Kidney epithelial cell (primary cell): ENCODE results near the gene OGFOD3. TPM values are rescaled to one million over a fixed set of nuclear protein-coding genes. Genes with fewer than 3 reads are reported as not detected.

Experiments
- DNase-seq: peaks from one replicate; pipeline ENCODE4 v3.0.0-alpha.2; 2010; ENCODE audit warnings: low read depth
- H3K27me3 ChIP-seq: 2 replicates; pipeline ENCODE4 v1.6.0; 2011; ENCODE audit warnings: low read length; ENCODE audit not compliant: control insufficient read depth, insufficient read depth
- H3K36me3 ChIP-seq: 2 replicates; pipeline ENCODE4 v1.5.1; 2011; ENCODE audit warnings: low read length; ENCODE audit not compliant: control insufficient read depth, insufficient read depth
- H3K4me3 ChIP-seq: 2 replicates; pipeline ENCODE4 v1.5.1; 2011; ENCODE audit warnings: low read depth, mild to moderate bottlenecking, control low read depth, low read length
- CTCF ChIP-seq: IDR thresholded peaks from 2 replicates; pipeline ENCODE4 v1.5.1; 2011; ENCODE audit warnings: mild to moderate bottlenecking, moderate library complexity, low read length, control low read depth, inconsistent platforms; ENCODE audit not compliant: insufficient read depth, poor library complexity, severe bottlenecking
- total RNA-seq: library from RNA; depleted of rRNA; stranded (reverse); fragments of >200 nt; gene quantifications from 2 replicates; pipeline ENCODE4 v1.2.3, GENCODE V29; 2015

The OGFOD3 gene
- total RNA-seq, 1 donor from 2014 or later, result 29.8 TPM

- no peaks in the 10 kb centered on the region for H3K36me3 ChIP-seq
- no peak overlapping the region for H3K4me3 ChIP-seq
- no peak for DNase-seq
- peaks cover 4% of the 10 kb centered on the region for H3K27me3 ChIP-seq
- no peak for TF ChIP-seq CTCF
These were observed 61.0 kb downstream of the OGFOD3 start for GRCh38 chr17:82357394-82357793.

- H3K27me3 ChIP-seq, result peaks cover 3% of the 10 kb centered on the region
- TF ChIP-seq CTCF, result no peak
- no peaks in the 10 kb centered on the region for H3K36me3 ChIP-seq
- DNase-seq, result no peak
- no peak overlapping the region for H3K4me3 ChIP-seq
These were observed 61.5 kb downstream of the OGFOD3 start for GRCh38 chr17:82356845-82357355.

DNA sequence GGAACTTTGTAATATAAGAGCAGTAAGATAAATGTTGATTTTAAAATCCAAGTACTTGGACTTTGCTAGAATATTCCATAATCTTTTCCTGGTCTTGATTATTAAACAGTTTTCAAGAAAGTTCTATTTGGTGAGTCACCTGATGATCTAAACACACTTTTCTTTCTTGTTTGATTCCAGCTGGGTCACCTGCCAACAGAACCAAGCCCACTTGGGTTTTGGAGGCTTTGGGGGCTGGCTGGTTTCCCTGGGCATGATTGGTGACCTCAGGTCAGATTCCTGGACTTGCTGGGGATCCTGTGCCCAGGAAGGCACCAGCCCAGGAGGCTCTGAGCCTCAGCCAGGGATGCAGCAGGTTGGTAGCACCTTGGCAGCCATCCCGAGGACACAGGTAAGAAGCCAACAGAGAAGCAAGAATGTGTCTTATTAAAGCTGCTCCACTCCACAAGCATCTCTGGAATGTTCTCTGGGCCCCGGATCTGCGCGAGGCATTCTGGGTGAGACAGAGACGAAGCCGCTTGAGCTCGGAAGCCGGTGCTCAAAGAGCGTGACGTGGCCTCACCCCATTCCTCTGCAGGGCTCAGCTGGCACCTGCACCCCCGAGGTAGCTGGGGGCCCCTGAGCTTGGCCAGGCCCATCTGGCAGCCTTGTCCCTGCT lies 62.5 kb downstream of the OGFOD3 start:
- peak; percentile 54 for DNase-seq

GRCh38 chr17:82354804-82355308 lies 63.5 kb downstream of the OGFOD3 start:
- Histone ChIP-seq H3K36me3 (no peaks in the 10 kb centered on the region), H3K27me3 (peaks cover 9% of the 10 kb centered on the region), H3K4me3 (no peak overlapping the region)
- TF ChIP-seq CTCF, result no peak
- DNase-seq, result no peak

More for the DNA sequence above, 62.5 kb downstream of the OGFOD3 start:
- H3K4me3 ChIP-seq, result no peak overlapping the region
- peaks cover 5% of the 10 kb centered on the region for H3K27me3 ChIP-seq
- TF ChIP-seq CTCF, result no peak
- no peaks in the 10 kb centered on the region for H3K36me3 ChIP-seq

- DNase-seq, result no peak
- TF ChIP-seq CTCF, result no peak
- no peak overlapping the region for H3K4me3 ChIP-seq
- H3K36me3 ChIP-seq, result no peaks in the 10 kb centered on the region
- peaks cover 19% of the 10 kb centered on the region for H3K27me3 ChIP-seq
These were observed 64.9 kb downstream of the OGFOD3 start for GRCh38 chr17:82353484-82353883.
